HepG2 (cell line): ENCODE data around the gene ADAMTS13. TPM values are rescaled to one million over a fixed set of nuclear protein-coding genes. Genes with fewer than 3 reads are reported as not detected.

Experiments used
- ATRX ChIP-seq: sonication (generic); formaldehyde crosslinking; IDR thresholded peaks from 2 replicates; pipeline ENCODE4 v1.4.0; 2020; ENCODE audit warnings: missing genetic modification reagents, borderline replicate concordance
- ELF3 ChIP-seq: IDR thresholded peaks from 2 replicates; pipeline ENCODE4 v1.6.1; 2016; ENCODE audit warnings: missing genetic modification reagents, missing compliant biosample characterization
- ETV5 ChIP-seq: IDR thresholded peaks from 2 replicates; pipeline ENCODE4 v1.6.1; 2018; ENCODE audit warnings: missing biosample characterization, missing genetic modification reagents, inconsistent platforms, borderline replicate concordance
- JUND ChIP-seq: sonication (generic); formaldehyde crosslinking; IDR thresholded peaks from 2 replicates; pipeline ENCODE4 v1.8.0; 2022; ENCODE audit warnings: mild to moderate bottlenecking, missing genetic modification reagents
- KLF9 ChIP-seq: IDR thresholded peaks from 2 replicates; pipeline ENCODE4 v1.6.1; 2016; ENCODE audit warnings: low read depth
- MIXL1 ChIP-seq: IDR thresholded peaks from 2 replicates; pipeline ENCODE4 v1.6.1; 2016
- NKX3-1 ChIP-seq: sonication (generic); formaldehyde crosslinking; IDR thresholded peaks from 2 replicates; pipeline ENCODE4 v1.5.0; 2020; ENCODE audit warnings: missing genetic modification reagents
- PHF8 ChIP-seq: sonication (generic); formaldehyde crosslinking; IDR thresholded peaks from 2 replicates; pipeline ENCODE4 v1.5.0; 2020; ENCODE audit warnings: missing genetic modification reagents
- POLR2AphosphoS5 ChIP-seq: IDR thresholded peaks from 2 replicates; pipeline ENCODE4 v1.6.1; 2012; ENCODE audit warnings: low read depth, low read length
- U2AF2 ChIP-seq: fragments of 200-400 bp; formaldehyde crosslinking; IDR thresholded peaks from 2 replicates; pipeline ENCODE4 v1.6.1; 2017; ENCODE audit warnings: low read depth, mild to moderate bottlenecking, low read length
- ZBTB25 ChIP-seq: IDR thresholded peaks from 2 replicates; pipeline ENCODE4 v1.6.1; 2018; ENCODE audit warnings: missing genetic modification reagents
- ZGPAT ChIP-seq: IDR thresholded peaks from 2 replicates; pipeline ENCODE4 v1.6.1; 2016; ENCODE audit warnings: mild to moderate bottlenecking
- ZNF121 ChIP-seq: sonication (generic); formaldehyde crosslinking; IDR thresholded peaks from 2 replicates; pipeline ENCODE4 v1.5.0; 2020; ENCODE audit warnings: mild to moderate bottlenecking, missing genetic modification reagents
- ZNF253 ChIP-seq: sonication (generic); formaldehyde crosslinking; IDR thresholded peaks from 2 replicates; pipeline ENCODE4 v1.8.0; 2022; ENCODE audit warnings: mild to moderate bottlenecking, missing genetic modification reagents, borderline replicate concordance
- polyA plus RNA-seq, 8 experiments: library from polyadenylated mRNA; depleted of rRNA in 3 of 8; stranded (reverse) in 7 of 8; unstranded in 1 of 8; fragments of >200 nt; fragmentation: Illumina TruSeq in 4 of 8; extraction: Trizol in 4 of 8; gene quantifications; 2 replicates each; pipeline versions ENCODE4 v1.2.1 to v1.2.3, GENCODE V29; 2011 to 2016; ENCODE audit warnings: low read depth in 4 of 8, missing spikeins in 1 of 8, mixed read lengths in 1 of 8; ENCODE audit not compliant: insufficient read depth in 1 of 8
- total RNA-seq, 5 experiments: library from RNA; depleted of rRNA; stranded (reverse); fragments of >200 nt; fragmentation: Illumina TruSeq; extraction: Trizol; gene quantifications; 2 replicates each; pipeline ENCODE4 v1.2.3, GENCODE V29; 2016; ENCODE audit warnings: low read depth in 1 of 5
- TF ChIP-seq, protein P1 (sequence below): IDR thresholded peaks from 2 replicates; pipeline ENCODE4 v1.6.1; 2016; ENCODE audit warnings: control low read depth
- TF ChIP-seq, protein P2 (sequence below): sonication (generic); formaldehyde crosslinking; IDR thresholded peaks from 2 replicates; pipeline ENCODE4 v1.8.0; 2022; ENCODE audit warnings: mild to moderate bottlenecking, missing genetic modification reagents, moderate library complexity
- TF ChIP-seq, protein P3 (sequence below): sonication (generic); formaldehyde crosslinking; IDR thresholded peaks from 2 replicates; pipeline ENCODE4 v1.5.0; 2020; ENCODE audit warnings: mild to moderate bottlenecking, missing genetic modification reagents, moderate library complexity
- TF ChIP-seq, protein P4 (sequence below): sonication (generic); formaldehyde crosslinking; IDR thresholded peaks from 2 replicates; pipeline ENCODE4 v1.4.0; 2020; ENCODE audit warnings: missing genetic modification reagents, borderline replicate concordance

Gene ADAMTS13
- total and polyA plus RNA-seq, 2 of the 13 experiments (the other 11 are each of a cell fraction or from before 2014, with no cell fraction given): 0.91 to 4.5 TPM

DNA sequence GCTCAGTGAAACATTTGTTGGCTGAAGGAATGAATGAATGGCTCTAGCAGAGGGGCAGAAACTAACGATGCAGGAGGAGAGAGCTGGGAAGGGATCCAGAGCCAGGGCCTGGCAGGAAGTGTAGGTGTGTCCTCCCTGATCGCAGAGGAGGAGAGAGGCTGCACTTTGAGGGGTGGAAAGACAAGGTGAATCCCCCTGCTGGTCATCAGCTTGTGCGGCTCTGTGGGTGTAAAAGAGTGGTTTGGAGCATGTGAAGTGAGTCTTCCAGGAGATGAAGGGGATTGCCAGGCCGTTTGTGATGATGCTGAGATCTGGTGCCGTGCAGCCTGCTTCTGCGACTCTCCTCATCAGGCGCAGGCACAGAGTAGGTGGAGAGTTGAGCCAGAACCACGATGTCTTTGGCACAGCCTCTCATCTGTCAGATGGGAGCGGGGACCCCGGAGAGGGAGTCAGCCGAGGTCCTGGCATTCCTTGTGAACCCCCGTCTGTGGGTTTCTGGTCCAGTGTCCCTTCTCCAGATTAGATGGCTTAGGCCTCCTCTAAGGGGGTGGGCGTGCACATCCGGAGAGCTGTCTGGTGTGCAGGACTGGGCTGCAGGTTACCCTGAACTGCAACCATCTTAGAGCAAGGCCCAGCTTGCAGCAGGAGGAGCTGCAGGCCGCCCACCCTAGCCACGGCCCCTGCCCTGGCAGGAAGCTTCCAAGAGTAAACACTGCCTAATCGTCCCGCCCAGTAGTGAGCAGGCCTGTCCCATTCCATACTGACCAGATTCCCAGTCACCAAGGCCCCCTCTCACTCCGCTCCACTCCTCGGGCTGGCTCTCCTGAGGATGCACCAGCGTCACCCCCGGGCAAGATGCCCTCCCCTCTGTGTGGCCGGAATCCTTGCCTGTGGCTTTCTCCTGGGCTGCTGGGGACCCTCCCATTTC, at the start of gene ADAMTS13 (continued):
- TF ChIP-seq ZGPAT (CRISPR knock-in tag) (no peak), ELF3 (CRISPR knock-in tag) (0 out of 2 replicates have a peak, but pooled peaks have one; percentile 9), MIXL1 (CRISPR knock-in tag) (no peak), ATRX (CRISPR knock-in tag) (no peak), PHF8 (CRISPR knock-in tag) (peak; percentile 29; the same call in 1 of the 2 replicates), KLF9 (no peak), ETV5 (CRISPR knock-in tag) (peak; percentile 50), NKX3-1 (CRISPR knock-in tag) (0 out of 2 replicates have a peak, but pooled peaks have one; percentile 17), JUND (CRISPR knock-in tag) (0 out of 2 replicates have a peak, but pooled peaks have one; percentile 9), ZBTB25 (CRISPR knock-in tag) (no peak), ZNF121 (CRISPR knock-in tag) (peak; percentile 30; the same call in 1 of the 2 replicates), U2AF2 (no peak), POLR2AphosphoS5 (no peak), ZNF253 (CRISPR knock-in tag) (no peak)
- TF ChIP-seq, protein P1, sequence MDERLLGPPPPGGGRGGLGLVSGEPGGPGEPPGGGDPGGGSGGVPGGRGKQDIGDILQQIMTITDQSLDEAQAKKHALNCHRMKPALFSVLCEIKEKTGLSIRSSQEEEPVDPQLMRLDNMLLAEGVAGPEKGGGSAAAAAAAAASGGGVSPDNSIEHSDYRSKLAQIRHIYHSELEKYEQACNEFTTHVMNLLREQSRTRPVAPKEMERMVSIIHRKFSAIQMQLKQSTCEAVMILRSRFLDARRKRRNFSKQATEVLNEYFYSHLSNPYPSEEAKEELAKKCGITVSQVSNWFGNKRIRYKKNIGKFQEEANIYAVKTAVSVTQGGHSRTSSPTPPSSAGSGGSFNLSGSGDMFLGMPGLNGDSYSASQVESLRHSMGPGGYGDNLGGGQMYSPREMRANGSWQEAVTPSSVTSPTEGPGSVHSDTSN (CRISPR knock-in tag): no peak
- TF ChIP-seq, protein P2, sequence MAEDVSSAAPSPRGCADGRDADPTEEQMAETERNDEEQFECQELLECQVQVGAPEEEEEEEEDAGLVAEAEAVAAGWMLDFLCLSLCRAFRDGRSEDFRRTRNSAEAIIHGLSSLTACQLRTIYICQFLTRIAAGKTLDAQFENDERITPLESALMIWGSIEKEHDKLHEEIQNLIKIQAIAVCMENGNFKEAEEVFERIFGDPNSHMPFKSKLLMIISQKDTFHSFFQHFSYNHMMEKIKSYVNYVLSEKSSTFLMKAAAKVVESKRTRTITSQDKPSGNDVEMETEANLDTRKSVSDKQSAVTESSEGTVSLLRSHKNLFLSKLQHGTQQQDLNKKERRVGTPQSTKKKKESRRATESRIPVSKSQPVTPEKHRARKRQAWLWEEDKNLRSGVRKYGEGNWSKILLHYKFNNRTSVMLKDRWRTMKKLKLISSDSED (CRISPR knock-in tag): no peak
- TF ChIP-seq, protein P3, sequence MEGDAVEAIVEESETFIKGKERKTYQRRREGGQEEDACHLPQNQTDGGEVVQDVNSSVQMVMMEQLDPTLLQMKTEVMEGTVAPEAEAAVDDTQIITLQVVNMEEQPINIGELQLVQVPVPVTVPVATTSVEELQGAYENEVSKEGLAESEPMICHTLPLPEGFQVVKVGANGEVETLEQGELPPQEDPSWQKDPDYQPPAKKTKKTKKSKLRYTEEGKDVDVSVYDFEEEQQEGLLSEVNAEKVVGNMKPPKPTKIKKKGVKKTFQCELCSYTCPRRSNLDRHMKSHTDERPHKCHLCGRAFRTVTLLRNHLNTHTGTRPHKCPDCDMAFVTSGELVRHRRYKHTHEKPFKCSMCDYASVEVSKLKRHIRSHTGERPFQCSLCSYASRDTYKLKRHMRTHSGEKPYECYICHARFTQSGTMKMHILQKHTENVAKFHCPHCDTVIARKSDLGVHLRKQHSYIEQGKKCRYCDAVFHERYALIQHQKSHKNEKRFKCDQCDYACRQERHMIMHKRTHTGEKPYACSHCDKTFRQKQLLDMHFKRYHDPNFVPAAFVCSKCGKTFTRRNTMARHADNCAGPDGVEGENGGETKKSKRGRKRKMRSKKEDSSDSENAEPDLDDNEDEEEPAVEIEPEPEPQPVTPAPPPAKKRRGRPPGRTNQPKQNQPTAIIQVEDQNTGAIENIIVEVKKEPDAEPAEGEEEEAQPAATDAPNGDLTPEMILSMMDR (CRISPR knock-in tag): peak; percentile 59
- TF ChIP-seq, protein P4, sequence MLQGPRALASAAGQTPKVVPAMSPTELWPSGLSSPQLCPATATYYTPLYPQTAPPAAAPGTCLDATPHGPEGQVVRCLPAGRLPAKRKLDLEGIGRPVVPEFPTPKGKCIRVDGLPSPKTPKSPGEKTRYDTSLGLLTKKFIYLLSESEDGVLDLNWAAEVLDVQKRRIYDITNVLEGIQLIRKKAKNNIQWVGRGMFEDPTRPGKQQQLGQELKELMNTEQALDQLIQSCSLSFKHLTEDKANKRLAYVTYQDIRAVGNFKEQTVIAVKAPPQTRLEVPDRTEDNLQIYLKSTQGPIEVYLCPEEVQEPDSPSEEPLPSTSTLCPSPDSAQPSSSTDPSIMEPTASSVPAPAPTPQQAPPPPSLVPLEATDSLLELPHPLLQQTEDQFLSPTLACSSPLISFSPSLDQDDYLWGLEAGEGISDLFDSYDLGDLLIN (CRISPR knock-in tag): peak; percentile 47; the same call in 1 of the 2 replicates
